Inferior parietal cortex (tissue), 1 donor: ENCODE results near the gene ADRA1B.
"Not testable (repeated sequence)": the region's sequence is repeated elsewhere in the genome, so short reads cannot be mapped to it uniquely, and the experiment has no call there.

ENCODE experiments used
- DNase-seq: peaks from one replicate; pipeline ENCODE4 v3.0.0-alpha.2; 2016; ENCODE audit errors: extremely low spot score

Gene ADRA1B

DNA sequence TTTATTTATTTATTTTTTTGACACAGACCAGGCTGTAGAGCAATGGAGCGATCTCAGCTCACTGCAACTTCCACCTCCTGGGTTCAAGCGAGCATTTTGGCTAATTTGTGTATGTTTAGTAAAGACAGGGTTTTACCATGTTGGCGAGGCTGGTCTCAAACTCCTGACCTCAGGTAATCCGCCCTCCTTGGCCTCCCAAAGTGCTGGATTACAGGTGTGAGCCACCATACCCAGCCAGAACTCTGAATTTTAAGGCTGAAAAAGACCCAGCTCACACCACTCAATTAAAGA lies 49.5 kb downstream of the ADRA1B start:
- not testable (repeated sequence) for DNase-seq

- DNase-seq = no peak
These were observed 53.7 kb downstream of the ADRA1B start for GRCh38 chr5:159969966-159970365.

GRCh38 chr5:159971038-159971437 lies 54.8 kb downstream of the ADRA1B start:
- DNase-seq = no peak

DNA sequence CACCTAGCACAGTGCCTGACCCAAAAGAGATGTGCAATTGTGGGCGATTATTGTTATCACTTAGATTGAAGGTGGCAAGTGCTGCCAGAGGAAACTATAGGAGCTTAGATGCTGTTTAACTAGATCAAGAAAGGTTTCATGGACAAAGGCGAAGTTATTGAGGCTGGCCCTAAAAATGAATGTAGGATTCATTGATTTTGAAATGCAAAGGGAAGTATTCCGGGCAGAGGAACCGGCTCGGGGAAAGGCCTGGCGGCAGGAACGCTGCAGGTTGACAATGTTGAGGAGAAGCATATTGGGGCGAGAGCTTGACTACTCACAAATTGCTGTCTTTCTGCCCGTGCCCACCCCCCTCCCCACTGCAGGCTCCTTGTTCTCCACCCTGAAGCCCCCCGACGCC lies 55.2 kb downstream of the ADRA1B start:
- DNase-seq = no peak

DNA sequence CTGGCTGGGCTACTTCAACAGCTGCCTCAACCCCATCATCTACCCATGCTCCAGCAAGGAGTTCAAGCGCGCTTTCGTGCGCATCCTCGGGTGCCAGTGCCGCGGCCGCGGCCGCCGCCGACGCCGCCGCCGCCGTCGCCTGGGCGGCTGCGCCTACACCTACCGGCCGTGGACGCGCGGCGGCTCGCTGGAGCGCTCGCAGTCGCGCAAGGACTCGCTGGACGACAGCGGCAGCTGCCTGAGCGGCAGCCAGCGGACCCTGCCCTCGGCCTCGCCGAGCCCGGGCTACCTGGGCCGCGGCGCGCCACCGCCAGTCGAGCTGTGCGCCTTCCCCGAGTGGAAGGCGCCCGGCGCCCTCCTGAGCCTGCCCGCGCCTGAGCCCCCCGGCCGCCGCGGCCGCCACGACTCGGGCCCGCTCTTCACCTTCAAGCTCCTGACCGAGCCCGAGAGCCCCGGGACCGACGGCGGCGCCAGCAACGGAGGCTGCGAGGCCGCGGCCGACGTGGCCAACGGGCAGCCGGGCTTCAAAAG lies 55.7 kb downstream of the ADRA1B start:
- no peak for DNase-seq

DNA sequence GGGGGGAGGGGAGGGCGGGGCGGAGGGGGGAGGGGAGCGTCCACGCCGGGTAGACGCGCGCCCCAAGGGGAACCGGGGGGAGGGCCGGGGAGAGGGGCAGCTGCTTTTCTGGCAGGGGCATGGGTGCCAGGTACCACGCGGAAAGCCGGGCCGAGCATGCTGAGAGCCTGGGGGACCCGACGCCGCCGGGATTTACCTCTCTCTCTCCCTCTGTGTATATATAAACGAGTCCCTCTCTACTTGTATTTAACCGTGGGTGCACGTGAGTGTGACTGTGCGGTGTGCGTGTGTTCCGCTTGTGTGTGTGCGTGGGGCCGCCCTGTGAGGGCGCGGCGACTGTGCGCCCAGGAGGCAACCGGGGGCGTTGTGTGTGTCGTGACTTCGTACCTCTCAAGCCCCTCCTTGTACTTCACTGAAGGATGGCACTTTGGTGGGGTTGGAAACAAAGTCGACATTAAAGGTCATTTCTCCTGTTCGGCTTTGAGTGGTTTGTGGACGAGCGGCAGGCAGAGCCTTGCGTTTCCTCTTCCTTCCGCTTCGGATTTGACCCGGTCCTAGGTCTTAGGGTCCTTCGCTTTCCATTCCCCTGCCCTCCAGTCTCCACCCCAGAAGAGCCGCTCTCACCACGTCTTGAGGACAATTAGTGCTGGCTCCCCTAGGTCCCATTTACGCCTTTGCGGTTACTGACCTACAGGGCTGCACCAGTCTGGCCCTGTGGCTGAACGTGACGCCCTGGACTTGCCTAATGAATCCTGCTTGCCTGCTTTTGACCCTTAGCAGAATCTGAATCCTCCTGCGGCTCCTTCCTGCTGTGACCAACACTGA lies 56.5 kb downstream of the ADRA1B start:
- no peak for DNase-seq

GRCh38 chr5:159975462-159976019 lies 59.3 kb downstream of the ADRA1B start:
- DNase-seq = no peak

GRCh38 chr5:159976921-159977320 lies 60.6 kb downstream of the ADRA1B start:
- DNase-seq = no peak

GRCh38 chr5:159978358-159978757 lies 62.1 kb downstream of the ADRA1B start:
- DNase-seq = no peak

- DNase-seq = no peak
These were observed 66.3 kb downstream of the ADRA1B start for GRCh38 chr5:159982421-159983173.

DNA sequence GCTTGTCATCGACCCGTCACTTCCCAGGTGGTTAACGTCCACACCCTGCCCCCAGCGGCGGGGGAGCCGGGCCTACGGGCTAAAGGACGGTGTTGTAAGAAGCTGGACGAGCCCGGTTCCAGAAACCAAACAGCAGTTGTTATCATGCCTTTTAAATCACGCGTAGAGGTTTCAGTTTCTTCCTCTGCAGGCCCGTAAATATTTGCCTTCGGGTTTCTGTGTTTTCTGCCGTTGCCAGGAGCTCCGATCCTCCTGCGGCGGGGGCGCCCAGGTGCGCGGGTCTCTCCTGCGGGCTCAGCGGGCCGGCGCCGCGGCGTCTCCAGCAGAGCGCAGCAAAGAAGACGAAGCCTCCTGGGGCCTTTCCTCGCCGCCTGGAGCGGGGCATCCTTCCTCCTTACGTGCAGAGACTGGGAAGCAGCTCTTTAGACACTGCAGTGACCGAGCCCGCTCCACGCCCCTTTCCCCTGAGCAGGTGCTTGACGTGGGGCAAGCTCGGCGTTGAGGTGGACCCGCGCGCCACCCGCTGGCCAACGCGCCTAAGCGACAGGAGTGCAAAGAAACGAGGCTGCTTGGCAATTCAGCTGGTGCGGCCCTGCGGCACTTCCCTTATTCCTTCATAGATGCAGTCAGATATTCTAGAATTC lies 70.9 kb downstream of the ADRA1B start:
- DNase-seq = peak; percentile 62

DNA sequence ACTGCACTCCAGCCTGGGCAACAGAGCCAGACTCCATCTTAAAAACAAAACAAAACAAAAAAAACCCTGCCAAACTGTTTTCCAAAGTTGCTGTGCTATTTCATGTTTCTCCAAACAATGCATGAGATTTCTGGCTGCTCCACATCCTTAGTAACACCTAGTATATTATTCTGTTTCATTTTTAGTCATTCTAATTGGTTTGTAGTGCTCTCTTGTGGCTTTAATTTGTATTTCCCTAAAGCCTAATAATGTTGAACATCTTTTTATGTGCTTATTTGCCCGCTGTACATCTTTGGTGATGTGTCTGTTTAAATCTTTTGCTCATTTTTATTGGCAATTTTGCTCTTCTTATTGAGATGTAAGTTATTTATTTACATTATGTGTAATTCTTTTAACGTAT lies 74.2 kb downstream of the ADRA1B start:
- no peak for DNase-seq

DNA sequence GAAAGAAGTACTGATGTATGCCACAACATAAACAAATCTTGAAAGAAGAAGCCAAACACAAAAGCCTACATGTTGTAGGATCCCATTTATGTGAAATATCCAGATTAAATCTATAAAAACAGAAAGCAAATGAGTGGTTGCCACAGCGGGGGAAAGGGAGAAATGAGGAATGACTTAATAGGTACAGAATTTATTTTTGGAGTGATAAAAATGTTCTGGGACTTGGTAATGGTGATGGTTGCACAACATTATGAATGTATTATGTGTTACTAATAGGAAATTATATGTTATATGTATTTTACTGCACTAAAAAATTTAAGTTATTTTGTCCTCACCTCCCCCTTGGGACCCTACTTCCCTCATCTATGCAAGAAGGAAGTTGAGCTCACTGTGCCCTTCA lies 76.3 kb downstream of the ADRA1B start:
- no peak for DNase-seq

DNA sequence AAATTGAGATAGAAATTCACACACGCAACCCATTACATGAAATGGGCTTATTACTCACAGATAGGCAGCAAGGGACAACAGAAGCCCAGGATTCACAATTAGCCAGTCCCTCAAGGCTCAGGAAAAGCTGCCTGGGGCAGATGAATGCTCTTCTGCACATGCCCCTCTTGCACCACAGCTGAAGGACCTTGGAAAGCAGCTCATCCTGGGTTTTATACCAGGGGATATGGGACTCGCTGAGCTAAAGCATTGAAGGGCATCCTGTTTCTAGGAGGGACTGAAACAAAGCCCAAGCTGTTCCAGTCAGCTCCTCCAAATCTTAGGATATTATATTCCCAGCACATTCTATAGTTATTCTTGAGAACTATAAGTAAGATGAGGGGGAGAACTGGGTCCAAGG lies 76.9 kb downstream of the ADRA1B start:
- DNase-seq = no peak

GRCh38 chr5:159995907-159996306 lies 79.6 kb downstream of the ADRA1B start:
- no peak for DNase-seq

- DNase-seq = no peak
These were observed 85.2 kb downstream of the ADRA1B start for GRCh38 chr5:160001457-160001856.

DNA sequence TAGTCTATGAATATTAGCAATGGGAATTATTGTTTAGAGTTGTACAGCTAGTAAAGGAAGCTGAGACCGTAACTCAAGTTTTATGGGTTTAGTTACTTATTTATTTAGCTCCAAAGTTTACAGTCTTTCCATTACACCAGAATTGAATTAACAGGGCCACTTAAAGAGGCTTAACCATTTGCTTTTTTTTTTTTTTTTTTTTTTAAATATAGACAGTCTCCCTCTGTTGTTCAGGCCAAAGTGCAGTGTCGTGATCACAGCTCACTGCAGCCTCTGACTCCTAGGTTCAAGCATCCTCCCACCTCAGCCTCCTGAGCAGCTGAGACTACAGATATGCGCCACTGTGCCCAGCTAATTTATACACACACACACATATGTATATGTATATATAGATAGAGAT lies 91.2 kb downstream of the ADRA1B start:
- no peak for DNase-seq

- not testable (repeated sequence) for DNase-seq
These were observed 92.2 kb downstream of the ADRA1B start for GRCh38 chr5:160008529-160008876.

- peak; percentile 100 for DNase-seq
These were observed 92.8 kb downstream of the ADRA1B start, which contains the start of gene TTC1 for GRCh38 chr5:160008877-160009590. TTC1 (plus strand) TSS chr5:160009139; CDS start chr5:160010529, 1,390 bp downstream.

- DNase-seq = no peak
These were observed 93.3 kb downstream of the ADRA1B start for GRCh38 chr5:160009591-160009989.

DNA sequence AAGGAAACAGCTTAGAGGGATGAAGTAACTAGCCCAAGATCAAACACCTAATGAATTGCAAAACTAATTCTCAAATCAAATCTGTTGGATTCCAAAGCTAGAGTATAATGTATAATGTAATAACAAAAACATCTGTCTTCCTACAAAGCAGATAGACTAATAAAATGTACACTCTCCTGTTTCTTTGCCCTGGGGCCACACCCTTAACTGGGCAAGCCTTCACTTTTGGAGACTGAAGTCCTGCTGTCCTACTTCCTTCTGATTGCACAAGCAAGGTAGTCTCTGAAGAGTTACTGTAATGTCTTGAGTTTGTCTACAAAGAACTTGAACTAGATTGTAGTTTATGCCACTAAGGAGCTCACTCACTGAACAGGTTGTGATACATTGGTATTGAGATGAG lies 95.2 kb downstream of the ADRA1B start:
- DNase-seq = no peak

- DNase-seq = not testable (repeated sequence)
These were observed 97.9 kb downstream of the ADRA1B start for GRCh38 chr5:160014197-160014596.
